HepG2 (cell line): ENCODE results near the gene EEF1AKMT4. TPM values are rescaled to one million over a fixed set of nuclear protein-coding genes. Genes with fewer than 3 reads are reported as not detected.

Source experiments
- ATAC-seq: fragments of 200-7000 bp; cut with Tn5 transposase; 3 replicates; pipeline ENCODE4 v1.9.1; 2020; ENCODE audit warnings: mild to moderate bottlenecking, moderate library complexity
- BruUV-seq: library from RNA; stranded (reverse); fragments of 400-500 nt; replicated peaks from 2 replicates; lab custom pipeline; 2021; lab: Mats Ljungman, UMichigan
- CTCF ChIA-PET: fragments of 300-600 bp; formaldehyde crosslinking; extraction: SDS; loops from one replicate; lab custom pipeline; 2021; ENCODE audit warnings: low total read pairs, inconsistent platforms, low intra/inter-chr PET ratio; lab: Yijun Ruan, JAX
- POLR2A ChIA-PET: fragments of 350-600 bp; sonication (Branson Sonifier 250); formaldehyde crosslinking; loops from one replicate; lab custom pipeline; 2020; ENCODE audit warnings: antibody characterized with exemption, inconsistent platforms; lab: Yijun Ruan, JAX
- DNase-seq: peaks from one replicate; pipeline ENCODE4 v3.0.0-alpha.2; 2015; ENCODE audit warnings: low spot score
- FAIRE-seq: peaks from 3 replicates; lab custom pipeline; 2011; peaks lifted over from hg19 to GRCh38; lab: Jason Lieb, UNC
- H2AFZ ChIP-seq: one replicate; pipeline ENCODE4 v1.6.1; 2011; ENCODE audit warnings: low read length, inconsistent platforms
- H3K27ac ChIP-seq: fragments of 300-600 bp; 3 replicates; pipeline ENCODE4 v1.8.0; 2011; ENCODE audit warnings: mixed run types, mild to moderate bottlenecking, mixed read lengths, low read length, inconsistent platforms; ENCODE audit not compliant: insufficient read depth; ENCODE audit errors: extremely low read length
- H3K27me3 ChIP-seq, 2 experiments: fragments of 200-600 bp in 1 of 2; 2 replicates in 1 of 2; 3 replicates in 1 of 2; pipeline versions ENCODE4 v1.6.0 to v1.8.0; 2011; ENCODE audit warnings: low read length in 2 of 2, mild to moderate bottlenecking in 2 of 2, moderate library complexity in 2 of 2, inconsistent platforms in 1 of 2; ENCODE audit not compliant: insufficient read depth in 2 of 2, control insufficient read depth in 1 of 2
- H3K36me3 ChIP-seq, 2 experiments: fragments of 200-600 bp in 1 of 2; replicated peaks in 1 of 2; 2 replicates in 1 of 2; 3 replicates in 1 of 2; pipeline versions ENCODE4 v1.5.1 to v1.8.0; 2011; ENCODE audit warnings: low read length in 2 of 2, inconsistent platforms in 1 of 2; ENCODE audit not compliant: insufficient read depth in 2 of 2, control insufficient read depth in 1 of 2
- H3K4me1 ChIP-seq: 2 replicates; pipeline ENCODE4 v1.5.1; 2012; ENCODE audit warnings: low read length, inconsistent platforms; ENCODE audit not compliant: insufficient read depth
- H3K4me2 ChIP-seq: 2 replicates; pipeline ENCODE4 v1.6.0; 2011; ENCODE audit warnings: low read depth, low read length, inconsistent platforms
- H3K4me3 ChIP-seq, 3 experiments: fragments of 200-600 bp in 1 of 3; sonication (generic), shearing (Covaris generic) in 1 of 3; replicated peaks in 1 of 3; 2 replicates each; pipeline ENCODE4 v1.5.1; 2011 to 2016; ENCODE audit warnings: low read length in 3 of 3, inconsistent platforms in 2 of 3, low read depth in 2 of 3, mild to moderate bottlenecking in 2 of 3, control low read depth in 1 of 3, mixed read lengths in 1 of 3; ENCODE audit not compliant: insufficient read depth in 1 of 3
- H3K79me2 ChIP-seq: one replicate; pipeline ENCODE4 v1.6.1; 2011; ENCODE audit warnings: low read length, inconsistent platforms; ENCODE audit not compliant: insufficient read depth
- H3K9ac ChIP-seq: 2 replicates; pipeline ENCODE4 v1.6.0; 2011; ENCODE audit warnings: mild to moderate bottlenecking, low read depth, low read length, inconsistent platforms; ENCODE audit not compliant: insufficient read depth
- H3K9me3 ChIP-seq: 2 replicates; pipeline ENCODE4 v1.5.1; 2012; ENCODE audit warnings: mild to moderate bottlenecking, low read length
- H4K20me1 ChIP-seq: 2 replicates; pipeline ENCODE4 v1.6.0; 2011; ENCODE audit warnings: inconsistent platforms, mild to moderate bottlenecking, low read length, moderate library complexity; ENCODE audit not compliant: insufficient read depth
- ARID5B ChIP-seq: IDR thresholded peaks from 2 replicates; pipeline ENCODE4 v1.4.0; 2020; ENCODE audit warnings: mild to moderate bottlenecking, missing genetic modification reagents
- ESRRA ChIP-seq: sonication (generic); formaldehyde crosslinking; IDR thresholded peaks from 2 replicates; pipeline ENCODE4 v1.5.1; 2020; ENCODE audit warnings: mild to moderate bottlenecking, low read depth, missing genetic modification reagents
- GLMP ChIP-seq: sonication (generic); formaldehyde crosslinking; IDR thresholded peaks from 2 replicates; pipeline ENCODE4 v1.9.0; 2021; ENCODE audit warnings: missing genetic modification reagents, mild to moderate bottlenecking, borderline replicate concordance
- NFATC3 ChIP-seq: sonication (generic); formaldehyde crosslinking; IDR thresholded peaks from 2 replicates; pipeline ENCODE4 v1.5.1; 2020; ENCODE audit warnings: mild to moderate bottlenecking, missing genetic modification reagents
- SKIL ChIP-seq: sonication (generic); formaldehyde crosslinking; IDR thresholded peaks from 2 replicates; pipeline ENCODE4 v1.8.0; 2022; ENCODE audit warnings: missing genetic modification reagents, mild to moderate bottlenecking, moderate library complexity, borderline replicate concordance
- SMAD3 ChIP-seq: sonication (generic); formaldehyde crosslinking; IDR thresholded peaks from 2 replicates; pipeline ENCODE4 v1.4.0; 2020; ENCODE audit warnings: missing genetic modification reagents
- TFE3 ChIP-seq: IDR thresholded peaks from 2 replicates; pipeline ENCODE4 v1.6.1; 2016
- ZBTB39 ChIP-seq: sonication (generic); formaldehyde crosslinking; IDR thresholded peaks from 2 replicates; pipeline ENCODE4 v1.5.0; 2020; ENCODE audit warnings: missing genetic modification reagents
- ZMYM2 ChIP-seq: sonication (generic); formaldehyde crosslinking; IDR thresholded peaks from 2 replicates; pipeline ENCODE4 v1.8.0; 2022; ENCODE audit warnings: mild to moderate bottlenecking, missing genetic modification reagents
- ZNF143 ChIP-seq: sonication (generic); formaldehyde crosslinking; IDR thresholded peaks from 2 replicates; pipeline ENCODE4 v1.4.0; 2020; ENCODE audit warnings: missing genetic modification reagents
- ZNF432 ChIP-seq: sonication (generic); formaldehyde crosslinking; IDR thresholded peaks from 2 replicates; pipeline ENCODE4 v1.5.0; 2020; ENCODE audit warnings: missing genetic modification reagents, mild to moderate bottlenecking, borderline replicate concordance
- ZNF577 ChIP-seq: sonication (generic); formaldehyde crosslinking; IDR thresholded peaks from 2 replicates; pipeline ENCODE4 v1.4.0; 2020; ENCODE audit warnings: mild to moderate bottlenecking, low read depth, missing genetic modification reagents, borderline replicate concordance
- ZNF761 ChIP-seq: sonication (generic); formaldehyde crosslinking; conservative IDR thresholded peaks from 2 replicates; pipeline ENCODE4 v1.4.0; 2020; ENCODE audit warnings: mild to moderate bottlenecking, missing genetic modification reagents
- ZNF776 ChIP-seq: sonication (generic); formaldehyde crosslinking; IDR thresholded peaks from 2 replicates; pipeline ENCODE4 v1.4.0; 2020; ENCODE audit warnings: mild to moderate bottlenecking, missing genetic modification reagents
- WGBS: methylation state at CpG from one replicate; pipeline ENCODE4 v1.1.6; 2017; ENCODE audit warnings: low lambda C conversion rate; 5-methylcytosine and 5-hydroxymethylcytosine counted together
- in situ Hi-C: cut with HindIII; loops from 2 replicates; pipeline ENCODE4 v1.10.0; 2017; ENCODE audit warnings: low pct_unique_long_range_greater_than_20kb; ENCODE audit not compliant: extremely low pct_ligation_motif_present
- intact Hi-C: fragments of 100-400 bp; cut with micrococcal nuclease; formaldehyde crosslinking; loops from one replicate; pipeline ENCODE4 v1.10.0; 2022; ENCODE audit not compliant: unreplicated experiment
- polyA plus RNA-seq, 8 experiments: library from polyadenylated mRNA; depleted of rRNA in 3 of 8; stranded (reverse) in 7 of 8; unstranded in 1 of 8; fragments of >200 nt; fragmentation: Illumina TruSeq in 4 of 8; extraction: Trizol in 4 of 8; gene quantifications; 2 replicates each; pipeline versions ENCODE4 v1.2.1 to v1.2.3, GENCODE V29; 2011 to 2016; ENCODE audit warnings: low read depth in 4 of 8, missing spikeins in 1 of 8, mixed read lengths in 1 of 8; ENCODE audit not compliant: insufficient read depth in 1 of 8
- total RNA-seq, 5 experiments: library from RNA; depleted of rRNA; stranded (reverse); fragments of >200 nt; fragmentation: Illumina TruSeq; extraction: Trizol; gene quantifications; 2 replicates each; pipeline ENCODE4 v1.2.3, GENCODE V29; 2016; ENCODE audit warnings: low read depth in 1 of 5

EEF1AKMT4 gene
- total and polyA plus RNA-seq, 2 of the 13 experiments (the other 11 are each of a cell fraction or from before 2014, with no cell fraction given) = 13.1 to 15.8 TPM

GRCh38 chr3:184237211-184237610 lies 12.3 kb upstream of the EEF1AKMT4 start:
- Histone ChIP-seq H2AFZ (no peak overlapping the region), H3K27ac (no peak overlapping the region), H3K4me3 (no peak overlapping the region), H3K4me1 (peaks cover 15% of the 10 kb centered on the region), H3K9ac (no peak overlapping the region), H4K20me1 (peaks cover 4% of the 10 kb centered on the region), H3K4me2 (no peak overlapping the region), H3K79me2 (no peaks in the 10 kb centered on the region), H3K36me3 (peaks cover 0 to 2% of the 10 kb centered on the region in 2 experiments; a peak in 1 of 5 replicates), H3K9me3 (no peaks in the 10 kb centered on the region), H3K27me3 (peaks cover 10 to 67% of the 10 kb centered on the region in 2 experiments; a peak in 4 of 5 replicates)
- 0% methylated on average over 1 of the region's 7 CpGs for WGBS
- no peak for FAIRE-seq
- CTCF ChIA-PET = no interaction called here
- intact Hi-C loops (no loop called here), in situ Hi-C loops (no loop called here)
- DNase-seq = no peak
- POLR2A ChIA-PET = no interaction called here
- BruUV-seq = no TSS peak
- TF ChIP-seq ZBTB39 (no peak), ZNF577 (no peak), ARID5B (CRISPR knock-in tag) (no peak), ZNF761 (no peak), SKIL (CRISPR knock-in tag) (no peak), GLMP (CRISPR knock-in tag) (no peak), ZNF432 (CRISPR knock-in tag) (no peak), ZNF776 (CRISPR knock-in tag) (no peak), NFATC3 (CRISPR knock-in tag) (no peak), ESRRA (CRISPR knock-in tag) (no peak), ZNF143 (CRISPR knock-in tag) (no peak), TFE3 (CRISPR knock-in tag) (no peak), ZMYM2 (CRISPR knock-in tag) (no peak), SMAD3 (CRISPR knock-in tag) (no peak)
- ATAC-seq = no peak
